Stimulated activated CD4-positive, alpha-beta T cell treated with anti-CD3 and anti-CD28 coated beads, Interleukin-12 subunit alpha, Interleukin-12 subunit beta, amount 100 ng/mL, for 4 hours (primary cell): Measurements from ENCODE around the gene IGFN1.
"Not testable (repeated sequence)": the region's sequence is repeated elsewhere in the genome, so short reads cannot be mapped to it uniquely, and the experiment has no call there.

ENCODE experiments used
- DNase-seq: peaks from one replicate; pipeline ENCODE4 v3.0.0-alpha.2; 2020

Gene IGFN1

DNA sequence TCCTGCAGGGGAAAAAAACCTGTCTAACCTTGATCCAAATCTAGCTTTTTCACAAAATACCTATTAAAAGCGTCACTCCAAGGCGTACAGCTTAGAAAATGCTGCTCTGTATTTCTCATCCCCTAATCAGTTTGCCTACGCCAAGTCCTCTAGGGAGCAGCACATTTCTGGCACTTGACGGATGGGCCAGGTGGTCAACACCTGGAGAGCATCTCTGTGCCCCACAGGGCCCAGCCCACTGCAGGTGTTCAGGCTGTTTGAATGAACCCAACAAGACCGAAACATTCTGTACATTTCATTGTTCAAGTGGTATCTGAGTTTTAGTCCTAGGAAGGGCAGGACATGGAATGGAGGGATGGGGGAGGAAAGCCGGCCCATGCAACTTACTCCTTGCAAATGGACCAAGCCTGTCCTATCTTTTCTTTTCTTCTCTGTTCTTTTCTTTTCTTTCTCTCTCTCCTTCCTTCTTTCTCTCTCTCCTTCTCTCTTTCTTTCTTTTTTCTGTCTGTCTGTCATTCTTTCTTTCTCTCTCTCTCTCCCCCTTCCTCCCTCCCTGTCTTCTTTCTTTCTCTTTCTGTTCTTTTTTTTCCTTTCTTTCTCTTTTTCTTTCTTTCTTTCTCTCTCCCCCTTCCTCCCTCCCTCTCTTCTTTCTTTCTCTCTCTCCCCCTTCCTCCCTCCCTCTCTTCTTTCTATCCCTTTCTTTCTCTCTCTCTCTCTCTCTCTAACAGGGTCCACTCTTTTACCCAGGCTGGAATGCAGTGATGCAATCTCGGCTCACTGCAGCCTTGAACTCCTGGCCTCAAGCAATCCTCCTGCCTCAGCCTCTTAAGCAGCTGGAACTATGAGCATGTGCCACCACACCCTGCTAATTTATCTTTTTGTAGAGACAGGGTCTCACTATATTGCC, 29.1 kb downstream of the IGFN1 start:
- DNase-seq, result no peak

GRCh38 chr1:201220388-201220715, 29.7 kb downstream of the IGFN1 start:
- no peak for DNase-seq

DNA sequence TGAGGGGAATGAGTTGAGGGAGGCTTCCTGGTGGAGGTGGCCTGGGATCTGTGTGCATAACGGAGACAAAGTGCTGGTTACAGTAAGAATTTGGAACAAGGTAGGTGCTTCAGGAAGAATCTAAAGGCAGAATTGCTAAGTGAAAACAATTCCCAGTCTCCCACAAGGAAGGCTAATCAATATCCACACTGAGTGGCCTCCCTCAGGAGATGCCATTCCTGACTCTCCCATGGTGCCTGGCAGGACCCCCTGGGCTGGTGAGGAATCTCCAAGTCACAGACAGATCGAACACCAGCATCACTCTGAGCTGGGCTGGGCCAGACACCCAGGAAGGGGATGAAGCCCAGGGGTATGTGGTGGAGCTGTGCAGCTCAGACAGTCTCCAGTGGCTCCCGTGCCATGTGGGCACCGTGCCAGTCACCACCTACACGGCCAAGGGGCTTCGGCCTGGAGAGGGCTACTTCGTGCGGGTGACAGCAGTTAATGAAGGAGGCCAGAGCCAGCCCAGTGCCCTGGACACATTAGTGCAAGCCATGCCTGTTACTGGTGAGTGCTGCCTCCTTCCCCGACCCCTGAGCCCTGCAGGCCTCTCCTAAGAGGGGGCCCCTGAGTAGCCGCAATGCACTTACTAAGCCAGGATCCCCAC, 30.7 kb downstream of the IGFN1 start:
- no peak for DNase-seq

DNA sequence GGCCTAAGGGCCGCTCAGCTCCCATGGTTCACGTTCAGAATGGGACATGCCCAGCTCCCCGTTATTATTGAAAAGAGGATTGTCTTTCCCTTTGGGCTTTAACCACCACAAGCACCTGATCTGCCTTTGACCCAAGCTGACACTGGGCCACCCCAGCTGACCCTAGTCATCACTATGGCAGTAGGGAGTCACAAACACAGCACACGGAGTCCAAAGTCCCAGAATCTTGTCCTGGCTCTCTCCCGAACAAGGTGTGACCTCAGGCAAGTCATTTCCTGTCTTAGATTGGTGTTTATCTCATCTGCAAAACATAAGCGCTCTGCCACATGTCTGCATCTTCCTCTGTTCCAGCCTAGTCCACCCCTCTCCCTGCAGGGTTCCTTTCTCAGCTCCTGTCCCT, 31.5 kb downstream of the IGFN1 start:
- DNase-seq, result no peak

DNA sequence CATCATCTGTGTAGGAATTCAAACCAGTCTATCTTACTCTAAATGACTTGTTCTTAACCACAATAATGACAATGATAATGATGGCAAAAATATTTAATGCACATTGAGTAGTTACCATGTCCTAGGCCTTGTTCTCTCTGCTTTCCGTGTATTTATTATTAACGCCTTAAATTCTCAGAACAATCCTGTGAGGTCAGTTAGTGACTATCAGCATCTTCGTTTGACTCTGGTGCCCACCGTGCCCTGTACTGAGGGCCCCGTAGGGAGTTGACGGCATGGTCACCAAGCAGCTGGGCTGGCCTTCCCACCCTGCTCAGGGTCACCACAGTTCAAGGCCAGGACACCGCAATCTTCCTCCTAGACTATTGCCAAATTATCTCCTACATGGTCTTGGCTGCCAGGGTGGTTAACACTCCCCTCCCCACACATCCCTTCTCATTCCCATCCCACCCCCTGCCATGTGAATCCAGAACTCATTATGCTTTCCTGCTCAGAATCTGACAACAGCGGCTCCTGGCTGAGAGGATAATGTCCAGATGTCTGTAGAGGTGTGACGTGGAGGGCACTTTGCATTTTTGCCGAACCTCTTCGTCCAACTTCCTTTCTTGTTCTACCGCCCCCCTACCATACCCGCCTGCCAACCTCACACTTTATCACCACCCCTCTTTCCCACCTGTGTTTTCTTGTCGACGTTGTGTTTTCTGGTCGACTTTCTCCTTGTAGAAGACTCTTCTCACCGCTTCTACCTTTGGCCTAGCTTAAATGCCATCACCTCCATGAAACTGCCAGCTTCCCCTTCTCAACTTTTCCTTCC, 33.4 kb downstream of the IGFN1 start:
- no peak for DNase-seq

DNA sequence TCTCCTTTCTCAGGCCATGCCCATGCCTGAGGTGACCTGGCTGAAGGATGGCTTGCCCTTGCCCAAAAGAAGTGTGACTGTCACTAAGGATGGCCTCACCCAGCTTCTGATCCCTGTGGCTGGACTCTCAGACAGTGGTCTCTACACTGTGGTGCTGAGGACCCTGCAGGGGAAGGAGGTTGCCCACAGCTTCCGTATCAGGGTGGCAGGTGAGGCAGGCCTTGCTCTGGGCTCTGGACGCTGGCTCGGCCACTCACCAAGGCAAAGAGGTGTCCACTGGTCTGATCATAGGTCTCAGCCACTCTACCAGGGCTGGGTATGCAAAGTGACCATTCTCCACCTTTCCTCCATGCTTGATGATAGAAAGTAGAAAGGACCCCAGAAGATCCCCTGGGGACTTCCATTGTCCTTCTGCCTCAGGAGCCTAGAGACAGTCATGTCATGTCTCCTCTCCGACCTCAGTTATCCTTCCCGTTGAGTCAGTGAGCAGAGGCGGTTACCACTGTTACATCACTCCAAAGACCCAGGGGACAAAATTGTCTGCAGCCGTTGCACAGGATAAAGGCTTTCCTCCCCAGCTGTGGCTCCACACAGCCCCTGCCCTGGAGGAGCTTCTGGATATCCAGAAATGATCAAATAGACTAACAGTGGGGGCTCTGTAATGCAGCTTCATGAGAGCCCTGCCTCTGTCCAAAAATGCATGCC, 34.2 kb downstream of the IGFN1 start:
- DNase-seq, result no peak

- DNase-seq, result no peak
Measured at GRCh38 chr1:201226178-201226514, 35.5 kb downstream of the IGFN1 start.

GRCh38 chr1:201226859-201227488, 36.4 kb downstream of the IGFN1 start:
- DNase-seq, result no peak

- no peak for DNase-seq
Measured at GRCh38 chr1:201228011-201228983, 37.7 kb downstream of the IGFN1 start.

DNA sequence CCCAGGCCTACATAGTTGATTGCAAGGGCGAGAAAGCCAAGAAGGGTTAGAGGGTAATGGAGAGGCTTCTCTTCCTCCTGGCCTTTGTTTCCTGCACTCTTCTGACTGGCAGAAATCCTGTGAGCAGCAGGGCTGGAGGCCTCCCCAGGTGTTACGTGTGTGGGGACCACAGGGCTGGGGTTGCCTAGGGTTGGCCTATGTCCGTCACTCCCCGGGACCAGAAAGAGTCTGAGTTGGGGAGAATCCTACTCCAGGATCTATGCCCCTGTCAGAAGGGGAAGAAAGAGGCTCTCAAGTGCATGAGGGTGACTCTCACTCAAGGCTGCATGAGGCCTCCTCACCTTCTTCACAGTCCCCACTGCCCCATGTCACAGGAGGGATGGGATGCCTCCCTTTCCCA, 38.5 kb downstream of the IGFN1 start:
- no peak for DNase-seq

- no peak for DNase-seq
Measured at GRCh38 chr1:201229771-201230635, 39.4 kb downstream of the IGFN1 start.

DNA sequence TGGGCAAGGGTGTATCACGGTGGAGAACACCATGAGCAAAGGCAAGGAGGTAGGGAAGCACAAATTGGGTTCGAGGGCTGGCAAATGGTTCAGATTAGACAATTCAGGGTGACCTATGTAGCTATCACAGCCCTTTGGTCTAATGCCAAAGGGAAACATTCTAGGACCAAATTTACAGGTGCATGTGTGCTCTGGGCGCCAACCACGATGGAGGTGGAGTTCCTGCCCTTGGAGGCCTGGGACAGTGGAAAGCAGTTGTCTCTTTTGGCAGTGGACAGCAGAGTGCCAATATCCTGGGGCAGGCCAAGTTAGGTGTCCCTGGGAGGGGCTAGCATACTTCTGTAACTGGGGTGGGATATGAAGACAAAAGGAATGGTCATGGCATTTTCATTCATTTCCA, 40.1 kb downstream of the IGFN1 start:
- DNase-seq, result no peak

DNA sequence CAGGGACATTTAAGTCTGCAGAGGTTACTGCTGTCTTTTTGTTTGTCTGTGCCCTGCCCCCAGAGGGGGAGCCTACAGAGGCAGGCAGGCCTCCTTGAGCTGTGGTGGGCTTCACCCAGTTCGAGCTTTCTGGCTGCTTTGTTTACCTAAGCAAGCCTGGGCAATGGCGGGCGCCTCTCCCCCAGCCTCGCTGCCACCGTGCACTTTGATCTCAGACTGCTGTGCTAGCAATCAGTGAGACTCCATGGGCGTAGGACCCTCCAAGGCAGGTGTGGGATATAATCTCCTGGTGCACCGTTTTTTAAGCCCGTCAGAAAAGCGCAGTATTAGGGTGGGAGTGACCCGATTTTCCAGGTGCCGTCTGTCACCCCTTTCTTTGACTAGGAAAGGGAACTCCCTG, 49.0 kb downstream of the IGFN1 start:
- not testable (repeated sequence) for DNase-seq

GRCh38 chr1:201240171-201240570, 49.5 kb downstream of the IGFN1 start:
- no peak for DNase-seq

- no peak for DNase-seq
Measured at GRCh38 chr1:201241736-201242135, 51.1 kb downstream of the IGFN1 start.

- DNase-seq, result no peak
Measured at GRCh38 chr1:201245082-201245481, 54.5 kb downstream of the IGFN1 start.

DNA sequence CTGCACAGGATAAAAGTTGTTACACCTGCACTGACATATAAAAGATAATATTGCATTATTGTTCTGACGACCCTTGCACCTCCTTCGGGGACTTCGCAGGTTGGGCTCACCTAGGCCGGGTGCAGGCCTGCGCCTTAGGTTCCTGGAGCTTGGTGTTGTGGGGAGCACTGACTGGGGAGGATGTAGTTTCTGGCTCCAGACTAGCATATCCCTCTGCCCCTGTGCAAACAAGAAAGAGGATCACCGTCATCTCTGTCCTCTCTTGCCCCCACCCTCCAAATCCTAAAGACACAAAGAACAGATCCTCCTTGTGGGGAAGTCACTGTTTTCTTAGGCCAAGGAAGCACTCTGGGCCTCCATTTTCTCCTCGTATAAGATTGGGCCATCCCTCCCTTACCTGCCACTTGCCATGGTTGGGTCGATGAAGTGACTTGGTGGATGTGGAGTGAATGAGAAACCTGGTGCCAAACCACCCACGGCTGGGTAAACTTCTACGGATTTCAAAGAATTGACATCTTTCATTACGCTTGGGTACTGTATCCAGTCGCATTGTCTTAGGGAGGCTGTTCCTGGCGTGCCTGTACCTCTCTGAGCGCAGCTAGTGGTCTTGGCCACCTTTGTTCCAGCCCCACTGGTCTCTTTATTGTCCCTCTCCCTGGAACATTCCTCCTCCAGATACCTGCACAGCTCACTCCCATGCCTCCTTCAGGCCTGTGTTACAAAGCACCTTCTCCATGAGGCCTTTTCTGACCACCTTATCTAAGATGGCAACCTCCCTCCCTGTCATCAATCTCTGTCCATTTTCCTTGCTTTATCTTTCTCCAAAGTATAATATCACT, 58.3 kb downstream of the IGFN1 start:
- DNase-seq, result no peak

DNA sequence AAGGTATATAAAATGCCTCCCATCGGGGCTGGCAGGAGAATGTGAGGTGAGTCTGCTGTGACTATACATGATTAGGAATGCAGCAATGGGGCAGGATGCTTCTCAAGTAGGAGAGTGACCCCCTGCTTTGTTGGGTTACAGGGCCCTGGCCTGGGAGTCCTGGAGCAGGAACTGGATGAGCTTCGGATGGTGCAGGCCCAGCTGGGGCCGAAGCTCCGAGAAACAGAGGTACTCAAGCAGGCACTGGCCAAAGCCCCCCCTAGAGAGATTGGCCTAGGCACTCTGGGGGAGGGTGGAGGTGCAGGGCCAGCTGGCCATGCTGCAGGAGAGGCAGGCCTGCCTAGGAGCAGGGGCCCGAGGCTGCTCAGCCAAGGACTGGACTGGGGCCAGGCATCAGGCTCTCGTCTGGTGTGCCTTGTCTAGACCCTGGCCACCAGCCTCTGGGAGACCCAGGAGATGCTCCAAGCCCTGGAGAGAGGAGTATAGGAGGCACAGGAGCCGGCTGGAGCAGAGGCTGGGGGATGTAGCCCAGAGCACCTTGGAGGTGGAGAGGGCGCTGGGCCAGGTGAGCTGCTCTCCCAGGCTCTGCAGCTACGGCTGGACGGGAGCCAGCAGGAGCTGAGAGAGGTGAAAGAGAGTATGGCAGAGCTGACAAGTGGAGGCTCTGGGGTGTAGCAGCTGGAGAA, 59.8 kb downstream of the IGFN1 start:
- no peak for DNase-seq

GRCh38 chr1:201251411-201251810, 60.8 kb downstream of the IGFN1 start:
- DNase-seq, result no peak
